ENCODE data around the gene SPTB.

Gene SPTB

DNA sequence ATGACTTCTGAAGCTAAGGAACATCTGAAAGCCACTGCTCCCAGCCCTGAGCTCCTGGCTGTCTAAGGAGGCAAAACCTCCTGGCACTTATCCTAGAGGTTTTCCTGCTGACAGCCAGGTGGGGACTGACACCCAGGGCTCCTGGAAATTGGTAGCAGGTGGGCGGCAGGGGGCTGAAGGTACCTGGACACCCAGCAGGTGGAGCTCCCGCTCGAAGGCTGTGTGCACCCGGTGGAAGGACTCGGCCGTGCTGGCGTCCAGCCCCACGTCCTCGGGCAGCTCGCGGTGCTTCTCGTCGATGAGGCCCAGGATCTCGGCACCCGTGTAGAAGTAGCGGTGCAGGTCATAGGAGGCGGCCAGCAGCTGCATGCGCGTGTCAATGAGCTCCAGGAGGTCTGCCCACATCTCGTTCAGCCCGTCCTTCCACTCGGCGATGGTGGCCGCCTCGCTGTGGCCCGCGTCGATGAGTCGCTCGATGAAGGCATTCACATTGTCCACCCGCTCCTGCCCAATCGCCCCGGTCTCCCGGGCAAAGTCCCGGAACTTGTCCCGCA lies 107.2 kb downstream of the SPTB start:
- no peak for DNase-seq (ENCODE audit: low read depth)
- no peak overlapping the region for H3K4me3 ChIP-seq (replicated peaks; ENCODE audit: low read depth, low read length)
- TF ChIP-seq, protein P1, sequence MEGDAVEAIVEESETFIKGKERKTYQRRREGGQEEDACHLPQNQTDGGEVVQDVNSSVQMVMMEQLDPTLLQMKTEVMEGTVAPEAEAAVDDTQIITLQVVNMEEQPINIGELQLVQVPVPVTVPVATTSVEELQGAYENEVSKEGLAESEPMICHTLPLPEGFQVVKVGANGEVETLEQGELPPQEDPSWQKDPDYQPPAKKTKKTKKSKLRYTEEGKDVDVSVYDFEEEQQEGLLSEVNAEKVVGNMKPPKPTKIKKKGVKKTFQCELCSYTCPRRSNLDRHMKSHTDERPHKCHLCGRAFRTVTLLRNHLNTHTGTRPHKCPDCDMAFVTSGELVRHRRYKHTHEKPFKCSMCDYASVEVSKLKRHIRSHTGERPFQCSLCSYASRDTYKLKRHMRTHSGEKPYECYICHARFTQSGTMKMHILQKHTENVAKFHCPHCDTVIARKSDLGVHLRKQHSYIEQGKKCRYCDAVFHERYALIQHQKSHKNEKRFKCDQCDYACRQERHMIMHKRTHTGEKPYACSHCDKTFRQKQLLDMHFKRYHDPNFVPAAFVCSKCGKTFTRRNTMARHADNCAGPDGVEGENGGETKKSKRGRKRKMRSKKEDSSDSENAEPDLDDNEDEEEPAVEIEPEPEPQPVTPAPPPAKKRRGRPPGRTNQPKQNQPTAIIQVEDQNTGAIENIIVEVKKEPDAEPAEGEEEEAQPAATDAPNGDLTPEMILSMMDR (IDR thresholded peaks at IDR 0.05; ENCODE audit: low read length, missing control alignments): no peak

DNA sequence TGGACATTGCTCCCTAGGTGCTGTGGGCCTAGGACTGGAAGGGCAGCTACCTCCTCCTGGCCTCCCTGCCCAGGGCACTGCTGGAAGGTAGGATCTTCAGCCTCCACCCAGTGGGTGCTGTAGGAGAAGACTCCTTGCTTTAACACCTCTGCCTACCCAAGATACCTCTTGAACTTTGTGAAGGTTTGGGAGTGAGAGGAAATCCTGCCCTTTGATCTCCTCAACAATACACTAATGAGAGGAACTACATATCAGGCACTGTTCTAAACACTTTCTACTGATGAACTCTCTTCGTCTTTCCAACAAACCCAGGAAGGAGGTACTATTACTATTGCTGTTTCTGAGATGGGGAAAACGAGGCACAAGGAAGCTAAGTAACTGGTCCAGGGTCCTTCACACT lies 108.5 kb downstream of the SPTB start:
- TF ChIP-seq, protein P1 (IDR thresholded peaks at IDR 0.05; ENCODE audit: low read length, missing control alignments): no peak
- no peak overlapping the region for H3K4me3 ChIP-seq (replicated peaks; ENCODE audit: low read depth, low read length)
- DNase-seq (ENCODE audit: low read depth): no peak

DNA sequence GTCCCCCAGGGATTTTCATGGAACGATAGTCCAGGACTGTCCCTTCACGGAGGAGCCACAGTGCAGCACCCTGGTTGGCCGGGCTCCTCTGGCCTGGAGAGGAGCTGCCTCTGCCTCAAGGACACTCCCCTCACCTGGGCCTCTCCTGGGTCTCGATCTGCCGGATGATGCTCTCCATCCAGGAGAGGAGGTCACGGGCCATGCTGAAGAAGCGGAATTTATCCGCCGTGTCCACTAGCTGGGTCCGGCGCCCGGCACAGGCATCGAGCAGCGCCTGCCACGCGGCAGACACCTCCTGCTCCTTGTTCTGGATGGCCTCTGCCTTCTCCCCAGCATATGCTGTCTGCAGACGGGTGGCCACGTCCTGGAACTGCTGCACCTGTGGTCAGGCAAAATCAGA lies 109.0 kb downstream of the SPTB start:
- no peak for DNase-seq (ENCODE audit: low read depth)
- no peak overlapping the region for H3K4me3 ChIP-seq (replicated peaks; ENCODE audit: low read depth, low read length)
- TF ChIP-seq, protein P1 (IDR thresholded peaks at IDR 0.05; ENCODE audit: low read length, missing control alignments): no peak

DNA sequence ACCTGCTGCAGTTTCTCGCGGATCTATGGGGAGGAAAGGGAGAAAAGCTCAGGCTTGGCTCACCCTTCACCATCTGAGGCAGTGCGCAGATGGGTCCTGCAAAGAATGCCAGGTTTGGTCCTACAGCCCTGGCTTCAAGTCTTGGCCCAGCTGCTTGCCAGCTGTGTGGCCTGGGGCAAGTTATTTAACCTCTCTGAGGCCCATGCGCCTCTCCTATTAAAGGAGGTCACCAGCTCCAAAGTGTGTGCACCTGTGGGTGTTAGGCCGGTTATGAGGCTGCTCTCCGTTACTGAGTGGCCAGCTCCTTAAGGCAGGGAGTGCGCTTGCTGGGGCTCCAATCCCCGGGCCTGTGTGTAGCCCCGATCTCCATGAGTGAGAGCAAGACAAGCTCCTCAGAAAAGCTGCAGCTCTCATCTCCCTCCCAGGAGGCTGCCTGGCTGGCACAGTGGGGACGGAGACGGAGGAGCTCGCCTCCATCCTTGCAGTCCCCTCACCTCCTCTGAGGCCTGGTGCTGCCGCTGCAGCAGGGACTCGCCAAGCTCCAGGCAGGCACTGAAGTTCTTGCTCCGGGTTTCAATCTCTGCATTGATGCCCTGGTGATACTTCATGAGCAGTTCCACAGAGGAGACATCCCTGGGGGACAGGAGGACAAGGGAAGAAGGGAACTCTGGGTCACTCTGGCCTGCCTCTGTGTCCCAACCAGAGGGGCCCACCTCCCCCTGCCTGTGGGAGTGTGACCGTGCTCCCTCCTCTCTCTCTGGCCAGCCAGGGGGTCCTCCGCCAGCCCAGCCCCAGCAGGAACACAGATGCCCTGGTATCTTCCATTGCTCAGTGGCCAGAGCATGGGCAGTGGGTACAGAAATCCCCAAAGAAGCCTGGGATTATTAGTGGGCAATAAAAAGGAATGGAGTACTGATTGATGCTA lies 110.3 kb downstream of the SPTB start:
- H3K4me3 ChIP-seq (replicated peaks; ENCODE audit: low read depth, low read length): no peak overlapping the region
- DNase-seq (ENCODE audit: low read depth): no peak
- TF ChIP-seq, protein P1 (IDR thresholded peaks at IDR 0.05; ENCODE audit: low read length, missing control alignments): no peak

DNA sequence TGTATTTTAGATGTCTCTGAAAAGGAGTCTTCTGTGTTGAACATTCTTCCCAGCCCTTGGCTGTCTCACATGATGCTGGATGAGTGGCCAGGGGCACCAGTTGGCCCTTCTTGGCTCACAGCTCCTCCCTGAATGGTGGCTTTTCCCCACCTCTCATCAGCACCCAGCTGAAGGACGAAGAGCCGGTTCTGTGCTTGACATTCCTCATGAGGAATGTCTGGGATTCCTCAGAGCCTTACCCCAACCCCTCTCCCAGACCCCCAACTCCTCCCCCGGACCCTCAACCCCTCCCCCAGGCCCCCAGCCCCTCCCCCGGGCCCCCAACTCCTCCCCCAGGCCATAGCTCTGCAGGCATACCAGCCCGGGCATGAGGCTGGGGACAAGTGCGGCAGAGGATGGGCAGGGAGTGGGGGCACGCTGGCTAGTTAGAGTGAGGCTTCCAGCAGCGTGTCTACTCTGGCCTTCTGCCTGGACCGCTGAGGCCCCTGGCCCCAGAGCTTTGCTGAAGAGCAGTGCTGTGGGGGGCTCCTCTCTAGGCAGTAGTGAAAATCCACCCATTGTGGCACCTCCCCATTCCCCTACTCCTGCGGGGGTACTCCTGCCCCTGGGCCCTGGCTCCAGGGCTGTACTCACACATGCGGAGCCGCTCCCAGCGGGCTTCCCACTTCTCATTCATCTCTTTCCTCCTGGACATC lies 111.2 kb downstream of the SPTB start:
- H3K4me3 ChIP-seq (replicated peaks; ENCODE audit: low read depth, low read length): no peak overlapping the region
- TF ChIP-seq, protein P1 (IDR thresholded peaks at IDR 0.05; ENCODE audit: low read length, missing control alignments): no peak
- no peak for DNase-seq (ENCODE audit: low read depth)

DNA sequence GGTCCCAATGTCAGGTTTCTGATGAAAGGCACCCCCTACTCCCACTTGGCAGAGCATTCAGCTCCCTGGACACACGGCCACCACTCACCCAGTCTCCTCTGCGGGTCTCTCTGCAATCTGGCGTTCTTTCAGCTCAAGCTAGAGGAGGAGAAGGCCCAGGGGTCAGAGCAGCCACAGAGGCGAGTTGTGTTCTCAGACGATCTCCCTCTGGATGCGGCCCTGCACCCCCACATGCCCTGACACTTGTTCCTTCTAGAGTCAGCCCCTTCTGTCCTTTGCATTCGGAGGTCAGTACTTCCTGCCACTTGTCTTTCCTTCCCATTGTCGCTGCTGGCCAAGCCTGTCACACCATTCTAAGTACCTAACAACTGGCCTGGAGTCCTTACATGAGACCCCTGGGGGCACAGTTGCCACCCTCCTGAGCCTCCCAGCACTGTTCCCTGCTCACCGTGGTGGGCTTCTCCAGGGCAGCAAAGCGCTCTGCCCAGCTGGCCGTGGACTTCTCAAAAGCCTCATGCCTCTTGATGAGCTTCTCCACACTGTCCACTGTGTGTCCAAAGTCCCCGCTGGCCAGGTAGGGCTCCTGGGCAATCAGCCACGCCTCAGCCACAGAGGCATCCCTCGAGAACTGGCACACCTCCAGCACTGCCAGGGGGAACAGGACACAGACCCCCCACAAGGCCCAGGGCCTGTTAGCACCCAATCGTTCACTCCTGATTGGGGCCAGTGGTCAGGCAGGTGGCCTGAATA lies 112.3 kb downstream of the SPTB start:
- DNase-seq (ENCODE audit: low read depth): no peak
- no peak overlapping the region for H3K4me3 ChIP-seq (replicated peaks; ENCODE audit: low read depth, low read length)
- TF ChIP-seq, protein P1 (IDR thresholded peaks at IDR 0.05; ENCODE audit: low read length, missing control alignments): no peak

Measured in fibroblast of pulmonary artery (primary cell).